ENCODE results near the gene FBXL13. TPM values are rescaled to one million over a fixed set of nuclear protein-coding genes. Genes with fewer than 3 reads are reported as not detected.

Gene FBXL13
- total and polyA plus RNA-seq, 10 of the 15 experiments (the other 5 are each of a cell fraction or from before 2014, with no cell fraction given), result 0.08 to 0.95 (median 0.28) TPM; not detected in 2

- TF ChIP-seq PRDM15 (CRISPR knock-in tag; IDR thresholded peaks at IDR 0.05) (no peak), RUNX3 (IDR thresholded peaks at IDR 0.05; ENCODE audit: low read length) (no peak), EP300 (IDR thresholded peaks at IDR 0.05; ENCODE audit: borderline replicate concordance in 1 of 2, control insufficient read depth in 1 of 2, low read depth in 2 of 2, low read length in 2 of 2) (no peak), ATF2 (IDR thresholded peaks at IDR 0.05; ENCODE audit: low read length) (no peak), NFIC (IDR thresholded peaks at IDR 0.05; ENCODE audit: low read depth, low read length) (no peak)
Observed at GRCh38 chr7:102889851-102890250, 184.7 kb downstream of the FBXL13 start (continued).

GRCh38 chr7:102888561-102889233 lies 185.9 kb downstream of the FBXL13 start:
- POLR2A ChIA-PET, result no interaction called here
- SMC1A ChIA-PET (ENCODE audit: uncharacterized antibody, unreplicated experiment), result no interaction called here
- no peak for DNase-seq (ENCODE audit: low read depth, low spot score)
- no peak overlapping the region for H3K27ac ChIP-seq (ENCODE audit: control insufficient read depth, insufficient read depth)
- RAD21 ChIA-PET (ENCODE audit: unreplicated experiment), result no interaction called here
- intact Hi-C loops (cut with micrococcal nuclease; ENCODE audit: unreplicated experiment), result no loop called here
- no peaks in the 10 kb centered on the region for H3K4me1 ChIP-seq (ENCODE audit: control insufficient read depth, insufficient read depth, low read length)
- no peak overlapping the region for H3K9ac ChIP-seq (ENCODE audit: control insufficient read depth, insufficient read depth, low read length)
- no peak for FAIRE-seq
- CTCF ChIA-PET, result no interaction called here
- no peak overlapping the region for H3K4me2 ChIP-seq (ENCODE audit: control insufficient read depth, insufficient read depth)
- no peak overlapping the region for H2AFZ ChIP-seq (ENCODE audit: control insufficient read depth, low read depth, low read length)
- ATAC-seq, result no peak
- H3K36me3 ChIP-seq (ENCODE audit: control insufficient read depth in 2 of 2, insufficient read depth in 2 of 2, low read length in 1 of 2), result no peaks in the 10 kb centered on the region
- WGBS (ENCODE audit: insufficient coverage, insufficient replicate concordance, low lambda C conversion rate, missing lambda C conversion rate), result 14% methylated on average over 3 of the region's 3 CpGs
- no TSS peak for BruUV-seq (replicated peaks)
- H3K4me3 ChIP-seq, result no peak overlapping the region
- H3K27me3 ChIP-seq (replicated peaks in 1 of 2; ENCODE audit: control insufficient read depth in 2 of 2, insufficient read depth in 2 of 2, low read length in 1 of 2), result no peaks in the 10 kb centered on the region
- TF ChIP-seq NFXL1 (IDR thresholded peaks at IDR 0.05; ENCODE audit: borderline replicate concordance), result no peak
- no peak for TF ChIP-seq SMAD5 (IDR thresholded peaks at IDR 0.05; ENCODE audit: low read depth)
- in situ Hi-C loops (cut with MboI), result no loop called here
- H3K9me3 ChIP-seq (replicated peaks; ENCODE audit: control insufficient read depth, insufficient read depth, low read length), result no peaks in the 10 kb centered on the region
- no peaks in the 10 kb centered on the region for H3K79me2 ChIP-seq (ENCODE audit: control insufficient read depth, insufficient read depth, low read length)
- H4K20me1 ChIP-seq (ENCODE audit: control insufficient read depth, insufficient read depth), result no peaks in the 10 kb centered on the region

Measured in GM12878 (cell line).